Uterus (tissue), 2 donors: ENCODE data around the gene MRTFB.

Experiments
- POLR2A ChIP-seq, 2 donors: fragments of 450-650 bp; IDR thresholded peaks; one replicate each; pipeline ENCODE4 v1.6.1; 2016; ENCODE audit warnings: antibody characterized with exemption in 2 of 2, mild to moderate bottlenecking in 1 of 2, moderate library complexity in 1 of 2
- TF ChIP-seq, protein P1 (sequence below), 4 experiments: fragments of 200-600 bp in 2 of 4; fragments of 450-650 bp in 2 of 4; sonication (generic) in 2 of 4; IDR thresholded peaks; one replicate each; pipeline ENCODE4 v1.5.1; 2016 to 2019; ENCODE audit warnings: antibody characterized with exemption in 4 of 4, mild to moderate bottlenecking in 2 of 4, moderate library complexity in 1 of 4

- TF ChIP-seq, protein P1, sequence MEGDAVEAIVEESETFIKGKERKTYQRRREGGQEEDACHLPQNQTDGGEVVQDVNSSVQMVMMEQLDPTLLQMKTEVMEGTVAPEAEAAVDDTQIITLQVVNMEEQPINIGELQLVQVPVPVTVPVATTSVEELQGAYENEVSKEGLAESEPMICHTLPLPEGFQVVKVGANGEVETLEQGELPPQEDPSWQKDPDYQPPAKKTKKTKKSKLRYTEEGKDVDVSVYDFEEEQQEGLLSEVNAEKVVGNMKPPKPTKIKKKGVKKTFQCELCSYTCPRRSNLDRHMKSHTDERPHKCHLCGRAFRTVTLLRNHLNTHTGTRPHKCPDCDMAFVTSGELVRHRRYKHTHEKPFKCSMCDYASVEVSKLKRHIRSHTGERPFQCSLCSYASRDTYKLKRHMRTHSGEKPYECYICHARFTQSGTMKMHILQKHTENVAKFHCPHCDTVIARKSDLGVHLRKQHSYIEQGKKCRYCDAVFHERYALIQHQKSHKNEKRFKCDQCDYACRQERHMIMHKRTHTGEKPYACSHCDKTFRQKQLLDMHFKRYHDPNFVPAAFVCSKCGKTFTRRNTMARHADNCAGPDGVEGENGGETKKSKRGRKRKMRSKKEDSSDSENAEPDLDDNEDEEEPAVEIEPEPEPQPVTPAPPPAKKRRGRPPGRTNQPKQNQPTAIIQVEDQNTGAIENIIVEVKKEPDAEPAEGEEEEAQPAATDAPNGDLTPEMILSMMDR (IDR thresholded peaks at IDR 0.05), result peak in 1 of 4 experiments; percentile 19
- no peak for TF ChIP-seq POLR2A (IDR thresholded peaks at IDR 0.05)
These were observed 131.6 kb downstream of the MRTFB start for GRCh38 chr16:14202697-14203096.
